Activated T-helper 1 cell treated with anti-CD3 and anti-CD28 coated beads, Interleukin-12 subunit alpha, Interleukin-12 subunit beta, Interleukin-2, Interleukin-4 antibody, amounts not matched to agents 30 ng/mL and 10 ng/mL and 1 ng/mL, durations not matched to agents 14 hours and 24 hours and 36 hours (primary cell): ENCODE results near the gene GIT2. TPM values are rescaled to one million over a fixed set of nuclear protein-coding genes. Genes with fewer than 3 reads are reported as not detected.
"Not testable (repeated sequence)": the region's sequence is repeated elsewhere in the genome, so short reads cannot be mapped to it uniquely, and the experiment has no call there.

Source experiments
- DNase-seq: peaks from one replicate; pipeline ENCODE4 v3.0.0; 2021; ENCODE audit warnings: low spot score
- H3K27ac Mint-ChIP-seq: one replicate; pipeline ENCODE4 v1.8.0; 2021; ENCODE audit warnings: mild to moderate bottlenecking, mixed read lengths
- H3K27me3 Mint-ChIP-seq: one replicate; pipeline ENCODE4 v1.8.0; 2022; ENCODE audit warnings: mild to moderate bottlenecking, moderate library complexity, mixed read lengths; ENCODE audit not compliant: insufficient read depth
- H3K36me3 Mint-ChIP-seq: one replicate; pipeline ENCODE4 v1.8.0; 2021; ENCODE audit warnings: low read depth, mixed read lengths
- H3K4me1 Mint-ChIP-seq: one replicate; pipeline ENCODE4 v1.8.0; 2021; ENCODE audit warnings: low read depth, mixed read lengths
- H3K4me3 Mint-ChIP-seq: one replicate; pipeline ENCODE4 v1.8.0; 2021; ENCODE audit warnings: mild to moderate bottlenecking, moderate library complexity, mixed read lengths
- H3K9me3 Mint-ChIP-seq: one replicate; pipeline ENCODE4 v1.8.0; 2021; ENCODE audit warnings: mixed read lengths
- intact Hi-C: fragments of 100-400 bp; cut with micrococcal nuclease; formaldehyde crosslinking; loops from one replicate; pipeline ENCODE4 v1.15.1; 2024
- total RNA-seq: library from RNA; stranded (reverse); gene quantifications from 2 replicates; pipeline ENCODE4 v1.2.3, GENCODE V29; 2022

Gene GIT2
- total RNA-seq, 1 donor from 2014 or later: 86.2 TPM

- H3K27me3 Mint-ChIP-seq: peaks cover 2% of the 10 kb centered on the region
- no peaks in the 10 kb centered on the region for H3K9me3 Mint-ChIP-seq
- peaks cover 31% of the 10 kb centered on the region for H3K4me1 Mint-ChIP-seq
- intact Hi-C loops: no loop called here
- H3K27ac Mint-ChIP-seq: no peak overlapping the region
- no peaks in the 10 kb centered on the region for H3K36me3 Mint-ChIP-seq
- DNase-seq: no peak
- H3K4me3 Mint-ChIP-seq: no peak overlapping the region
Observed at GRCh38 chr12:109896188-109896587, 100.0 kb downstream of the GIT2 start.

GRCh38 chr12:109894939-109895338 lies 101.2 kb downstream of the GIT2 start:
- intact Hi-C loops: no loop called here
- DNase-seq: no peak
- H3K4me1 Mint-ChIP-seq: peaks cover 24% of the 10 kb centered on the region
- peaks cover 2% of the 10 kb centered on the region for H3K27me3 Mint-ChIP-seq
- H3K4me3 Mint-ChIP-seq: no peak overlapping the region
- H3K36me3 Mint-ChIP-seq: no peaks in the 10 kb centered on the region
- no peaks in the 10 kb centered on the region for H3K9me3 Mint-ChIP-seq
- H3K27ac Mint-ChIP-seq: no peak overlapping the region

DNA sequence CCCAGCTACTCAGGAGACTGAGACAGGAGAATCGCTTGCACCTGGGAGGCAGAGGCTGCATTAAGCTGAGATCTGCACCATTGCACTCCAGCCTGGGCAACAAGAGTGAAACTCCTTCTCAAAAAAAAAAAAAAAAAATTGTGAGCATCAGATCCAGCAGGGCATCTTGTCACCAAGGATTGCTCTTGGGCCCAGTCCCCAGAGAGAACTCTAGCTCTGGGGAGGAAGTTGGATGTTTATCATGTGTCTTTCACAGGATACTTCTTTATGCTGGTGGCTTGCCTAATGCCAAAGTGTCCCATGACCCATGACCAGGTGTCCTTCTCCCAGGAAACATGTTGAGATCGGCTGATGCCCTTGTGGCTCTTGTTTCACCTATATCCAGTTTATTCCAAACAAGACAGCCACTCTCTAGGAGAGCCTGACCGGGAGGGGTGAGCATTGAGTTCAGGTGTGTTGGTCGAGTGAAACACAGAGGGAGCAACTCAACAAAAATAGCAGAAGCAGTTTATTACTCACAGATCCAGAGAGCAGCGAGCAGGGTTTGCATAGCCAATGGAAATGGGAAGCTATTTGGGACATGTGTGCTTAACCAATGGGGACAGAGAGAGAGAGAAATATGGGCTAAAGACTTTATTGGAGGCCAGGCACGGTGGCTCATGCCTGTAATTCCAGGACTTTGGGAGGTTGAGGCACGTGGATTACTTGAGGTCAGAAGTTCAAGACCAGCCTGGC lies 102.7 kb downstream of the GIT2 start:
- no peak overlapping the region for H3K4me3 Mint-ChIP-seq
- H3K27ac Mint-ChIP-seq: no peak overlapping the region
- DNase-seq: no peak
- no peaks in the 10 kb centered on the region for H3K9me3 Mint-ChIP-seq
- H3K36me3 Mint-ChIP-seq: peaks cover 5% of the 10 kb centered on the region
- peaks cover 2% of the 10 kb centered on the region for H3K27me3 Mint-ChIP-seq
- intact Hi-C loops: no loop called here
- H3K4me1 Mint-ChIP-seq: peaks cover 36% of the 10 kb centered on the region

- peaks cover 2% of the 10 kb centered on the region for H3K27me3 Mint-ChIP-seq
- H3K9me3 Mint-ChIP-seq: no peaks in the 10 kb centered on the region
- H3K4me1 Mint-ChIP-seq: peaks cover 43% of the 10 kb centered on the region
- no peak overlapping the region for H3K27ac Mint-ChIP-seq
- peak; percentile 12 for DNase-seq
- intact Hi-C loops: no loop called here
- no peak overlapping the region for H3K4me3 Mint-ChIP-seq
- peaks cover 5% of the 10 kb centered on the region for H3K36me3 Mint-ChIP-seq
Observed at GRCh38 chr12:109892748-109893147, 103.4 kb downstream of the GIT2 start.

GRCh38 chr12:109892165-109892715 lies 103.9 kb downstream of the GIT2 start:
- H3K27ac Mint-ChIP-seq: no peak overlapping the region
- peaks cover 5% of the 10 kb centered on the region for H3K36me3 Mint-ChIP-seq
- H3K27me3 Mint-ChIP-seq: peaks cover 2% of the 10 kb centered on the region
- DNase-seq: no peak
- intact Hi-C loops: no loop called here
- peaks cover 47% of the 10 kb centered on the region for H3K4me1 Mint-ChIP-seq
- no peak overlapping the region for H3K4me3 Mint-ChIP-seq
- H3K9me3 Mint-ChIP-seq: no peaks in the 10 kb centered on the region

DNA sequence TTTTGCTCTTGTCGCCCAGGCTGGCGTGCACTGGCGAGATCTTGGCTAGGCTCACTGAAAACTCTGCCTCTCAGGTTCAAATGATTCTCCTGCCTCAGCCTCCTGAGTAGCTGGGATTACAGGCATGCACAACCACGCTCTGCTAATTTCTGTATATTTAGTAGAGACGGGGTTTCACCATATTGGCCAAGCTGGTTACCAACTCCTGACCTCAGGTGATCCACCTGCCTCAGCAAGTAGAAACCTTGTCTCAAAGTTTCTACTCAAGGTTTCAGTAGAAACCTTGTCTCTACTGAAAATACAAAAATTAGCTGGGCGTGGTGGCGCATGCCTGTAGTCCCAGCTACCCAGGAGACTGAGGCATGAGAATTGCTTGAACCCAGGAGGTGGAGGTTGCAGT lies 104.4 kb downstream of the GIT2 start:
- H3K27me3 Mint-ChIP-seq, H3K27ac Mint-ChIP-seq, intact Hi-C loops, DNase-seq, H3K9me3 Mint-ChIP-seq, H3K36me3 Mint-ChIP-seq, H3K4me3 Mint-ChIP-seq: not testable (repeated sequence)
- peaks cover 47% of the 10 kb centered on the region for H3K4me1 Mint-ChIP-seq

DNA sequence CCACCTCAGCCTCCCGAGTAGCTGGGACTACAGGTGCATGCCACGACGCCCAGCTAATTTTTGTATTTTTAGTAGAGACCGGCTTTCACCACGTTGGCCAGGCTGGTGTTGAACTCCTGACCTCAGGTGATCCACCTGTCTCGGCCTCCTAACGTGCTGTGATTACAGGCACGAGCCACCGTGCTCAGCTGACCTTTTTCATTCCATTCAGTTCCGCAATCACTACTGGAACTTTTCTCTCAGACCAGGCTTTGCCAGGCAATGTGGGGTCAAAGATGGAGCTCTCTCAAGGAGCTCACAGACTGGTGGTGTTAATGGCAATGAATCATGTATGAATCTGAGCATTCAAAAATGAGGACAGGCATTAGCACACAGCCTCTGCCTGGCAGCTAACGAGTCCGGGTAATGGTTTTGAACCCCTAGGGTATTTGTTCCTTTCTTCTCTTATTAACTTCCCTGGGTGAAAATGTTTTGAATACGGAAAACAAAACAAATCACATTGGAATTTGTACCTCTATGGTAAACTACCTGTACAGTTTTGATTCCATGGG lies 105.5 kb downstream of the GIT2 start:
- Mint-ChIP-seq H3K27ac (no peak overlapping the region), H3K4me1 (peaks cover 47% of the 10 kb centered on the region), H3K27me3 (peaks cover 3% of the 10 kb centered on the region), H3K9me3 (no peaks in the 10 kb centered on the region), H3K36me3 (peaks cover 5% of the 10 kb centered on the region), H3K4me3 (no peak overlapping the region)
- intact Hi-C loops: no loop called here
- DNase-seq: no peak

- Mint-ChIP-seq H3K4me1 (peaks cover 43% of the 10 kb centered on the region), H3K4me3 (peak overlapping the region; percentile 55), H3K36me3 (peaks cover 5% of the 10 kb centered on the region), H3K27me3 (peaks cover 9% of the 10 kb centered on the region), H3K27ac (peak overlapping the region; percentile 89), H3K9me3 (no peaks in the 10 kb centered on the region)
- intact Hi-C loops: loop anchor here (1.0 kb wide), 2 partner anchors 8 to 12 kb away; partner anchors contain the start of genes GLTP and TCHP
- DNase-seq: no peak
Observed at GRCh38 chr12:109888179-109889020, 107.8 kb downstream of the GIT2 start.

- H3K27me3 Mint-ChIP-seq: peaks cover 12% of the 10 kb centered on the region
- DNase-seq: no peak
- peaks cover 5% of the 10 kb centered on the region for H3K36me3 Mint-ChIP-seq
- H3K4me1 Mint-ChIP-seq: peaks cover 35% of the 10 kb centered on the region
- intact Hi-C loops: no loop called here
- H3K4me3 Mint-ChIP-seq: no peak overlapping the region
- H3K9me3 Mint-ChIP-seq: no peaks in the 10 kb centered on the region
- no peak overlapping the region for H3K27ac Mint-ChIP-seq
Observed at GRCh38 chr12:109885616-109886015, 110.6 kb downstream of the GIT2 start.

DNA sequence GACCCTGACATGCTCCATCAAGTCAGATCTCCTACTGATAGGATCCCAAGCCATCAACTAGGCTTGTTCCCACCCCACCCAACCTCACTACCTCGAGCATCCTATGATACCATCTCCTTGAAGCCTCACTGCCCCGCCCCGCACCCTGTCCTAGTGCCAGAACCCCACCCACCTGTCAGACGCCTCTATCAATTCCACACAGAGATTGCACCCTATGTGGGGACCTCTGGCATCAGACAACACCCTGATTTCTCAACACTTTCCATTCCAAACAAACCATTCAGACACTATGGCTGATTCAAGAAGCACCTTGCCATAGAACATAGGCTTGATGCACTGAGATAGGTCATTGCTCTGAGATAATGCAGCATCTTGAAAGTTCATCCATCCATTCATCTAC lies 112.7 kb downstream of the GIT2 start:
- Mint-ChIP-seq H3K4me3 (no peak overlapping the region), H3K36me3 (peaks cover under 1% of the 10 kb centered on the region), H3K27ac (no peak overlapping the region), H3K4me1 (peaks cover 37% of the 10 kb centered on the region), H3K27me3 (peaks cover 12% of the 10 kb centered on the region), H3K9me3 (no peaks in the 10 kb centered on the region)
- intact Hi-C loops: loop anchor here (5.0 kb wide), 1 partner anchor 399 kb away; the partner anchor contains the start of gene ATP2A2
- no peak for DNase-seq

- Mint-ChIP-seq H3K4me3 (peak overlapping the region; percentile 79), H3K27ac (no peak overlapping the region), H3K27me3 (peaks cover 12% of the 10 kb centered on the region), H3K9me3 (no peaks in the 10 kb centered on the region), H3K36me3 (no peaks in the 10 kb centered on the region), H3K4me1 (peaks cover 25% of the 10 kb centered on the region)
- DNase-seq: no peak
- intact Hi-C loops: loop anchor here (5.0 kb wide), 1 partner anchor 401 kb away; the partner anchor contains the start of gene ATP2A2
Observed at GRCh38 chr12:109881752-109882151, 114.4 kb downstream of the GIT2 start.

DNA sequence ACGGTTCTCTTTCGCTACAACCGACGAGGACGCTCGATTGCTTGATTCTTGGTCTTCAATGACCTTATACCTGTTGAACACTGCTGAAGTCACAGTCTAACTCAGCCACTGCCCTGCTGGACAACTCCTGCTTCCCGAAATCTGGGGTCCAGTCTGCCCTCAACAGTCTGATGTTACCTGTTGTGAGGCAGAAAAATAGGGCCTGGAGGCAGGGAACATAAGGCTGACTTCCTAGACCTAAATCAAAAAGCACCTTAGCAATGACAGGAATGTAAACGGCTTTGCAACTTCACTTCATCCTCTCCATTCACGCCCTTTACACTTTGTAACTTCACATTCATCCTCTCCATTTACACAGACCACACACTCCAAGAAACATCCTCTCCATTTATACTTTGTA lies 115.2 kb downstream of the GIT2 start:
- H3K27ac Mint-ChIP-seq: peak overlapping the region; percentile 64
- H3K4me1 Mint-ChIP-seq: peaks cover 25% of the 10 kb centered on the region

More for the DNA sequence above, 115.2 kb downstream of the GIT2 start:
- peaks cover 12% of the 10 kb centered on the region for H3K27me3 Mint-ChIP-seq
- no peak for DNase-seq
- H3K36me3 Mint-ChIP-seq: no peaks in the 10 kb centered on the region
- no peaks in the 10 kb centered on the region for H3K9me3 Mint-ChIP-seq
- peak overlapping the region; percentile 79 for H3K4me3 Mint-ChIP-seq
- intact Hi-C loops: loop anchor here (1.0 to 5.0 kb wide), 9 partner anchors 7 to 404 kb away; partner anchors contain the start of genes ATP2A2, GIT2, KCTD10 and MMAB
